Measurements from ENCODE around the gene PPP2R5D. TPM values are rescaled to one million over a fixed set of nuclear protein-coding genes. Genes with fewer than 3 reads are reported as not detected.

Gene PPP2R5D
- total and polyA plus RNA-seq, 9 of the 15 experiments (the other 6 are each of a cell fraction or from before 2014, with no cell fraction given), result 1.3 to 96.1 (median 38.4) TPM

- Histone ChIP-seq H3K9me3 (replicated peaks; ENCODE audit: control insufficient read depth, insufficient read depth, low read depth, low read length) (no peaks in the 10 kb centered on the region), H3K27ac (ENCODE audit: extremely low read depth, low read depth, low read length) (no peak overlapping the region), H2AFZ (ENCODE audit: low read depth, low read length) (no peak overlapping the region), H3K9me1 (ENCODE audit: control insufficient read depth, insufficient read depth, low read length) (no peaks in the 10 kb centered on the region), H3K27me3 (ENCODE audit: control insufficient read depth in 2 of 2, insufficient read depth in 2 of 2, low read length in 2 of 2) (no peaks in the 10 kb centered on the region), H3K4me2 (ENCODE audit: insufficient read depth, low read length) (no peak overlapping the region), H3K4me3 (no peak overlapping the region), H3K36me3 (ENCODE audit: control insufficient read depth, insufficient read depth, low read length) (peaks cover 69% of the 10 kb centered on the region), H3K79me2 (ENCODE audit: control insufficient read depth, insufficient read depth, low read length) (peaks cover 37% of the 10 kb centered on the region), H3K9ac (ENCODE audit: insufficient read depth in 1 of 2, low read depth in 2 of 2, low read length in 2 of 2) (peak overlapping the region in 1 of 2 experiments; percentile 54; a peak in 1 of 4 replicates), H4K20me1 (replicated peaks; ENCODE audit: control insufficient read depth, insufficient read depth, low read length) (peaks cover 4% of the 10 kb centered on the region; the same call in 1 of the 2 replicates), H3K4me1 (replicated peaks in 1 of 2; ENCODE audit: control insufficient read depth in 2 of 2, insufficient read depth in 2 of 2, low read length in 2 of 2) (peaks cover 18 to 21% of the 10 kb centered on the region in 2 experiments; a peak in 4 of 5 replicates)
- BruUV-seq (replicated peaks), result TSS peak; percentile 19
- ATAC-seq (no peak), FAIRE-seq (no peak), DNase-seq (ENCODE audit: extremely low read depth in 1 of 4, low spot score in 3 of 4) (no peak)
- TF ChIP-seq CTCF (IDR thresholded peaks at IDR 0.05 in 2 of 3, conservative IDR thresholded peaks at IDR 0.05 in 1 of 3; ENCODE audit: insufficient read depth in 2 of 3, low read depth in 1 of 3, low read length in 3 of 3) (peak in 2 of 3 experiments; percentile 8 to 43; a peak in 3 of 6 replicates), NCOA4 (IDR thresholded peaks at IDR 0.05; ENCODE audit: partially characterized antibody) (no peak), ZNF124 (CRISPR knock-in tag; IDR thresholded peaks at IDR 0.05) (no peak), RBM15 (IDR thresholded peaks at IDR 0.05; ENCODE audit: insufficient read depth, low read length) (no peak)
- CTCF ChIA-PET (ENCODE audit: low intra/inter-chr PET ratio), result no interaction called here
- 91% methylated on average over 5 of the region's 6 CpGs for WGBS (ENCODE audit: insufficient coverage, low coverage, missing lambda C conversion rate)
- in situ Hi-C loops (cut with MboI) (no loop called here), intact Hi-C loops (cut with micrococcal nuclease) (no loop called here)
- POLR2A ChIA-PET, result interaction anchor here (0.6 to 1.4 kb wide), 7 partner anchors 27 to 136 kb away, joined by 3 to 7 read pairs (median 3); partner anchors contain the start of genes CNPY3, CUL7, MRPL2 and PPP2R5D
Measured at GRCh38 chr6:43011207-43011606, 26.8 kb downstream of the PPP2R5D start.

Measured in K562 (cell line).